Peyer's patch (tissue), 4 donors: ENCODE data around the gene CFAP300. TPM values are rescaled to one million over a fixed set of nuclear protein-coding genes. Genes with fewer than 3 reads are reported as not detected.

Source experiments
- DNase-seq, 3 donors: peaks; one replicate each; pipeline ENCODE4 v3.0.0-alpha.2; 2017 to 2019
- H3K27ac ChIP-seq, 4 donors: fragments of 200-600 bp; sonication (generic); one replicate each; pipeline ENCODE4 v1.5.1; 2016 to 2019
- H3K27me3 ChIP-seq, 2 donors: fragments of 200-600 bp; sonication (generic); one replicate each; pipeline ENCODE4 v1.5.1; 2019
- H3K36me3 ChIP-seq, 3 donors: fragments of 200-600 bp; sonication (generic); one replicate each; pipeline ENCODE4 v1.5.1; 2016 to 2019
- H3K4me1 ChIP-seq, 4 donors: fragments of 200-600 bp; sonication (generic); one replicate each; pipeline ENCODE4 v1.5.1; 2016 to 2019
- H3K4me3 ChIP-seq, 4 donors: fragments of 200-600 bp; sonication (generic); 1 replicate in 3 of 4; 2 replicates in 1 of 4; pipeline ENCODE4 v1.5.1; 2016 to 2019; ENCODE audit warnings: mild to moderate bottlenecking in 1 of 4
- H3K9me3 ChIP-seq, 4 donors: fragments of 200-600 bp; sonication (generic); one replicate each; pipeline ENCODE4 v1.5.1; 2016 to 2019; ENCODE audit warnings: mild to moderate bottlenecking in 1 of 4
- CTCF ChIP-seq, 6 experiments: fragments of 450-650 bp in 4 of 6; fragments of 200-600 bp in 2 of 6; sonication (generic) in 1 of 6; IDR thresholded peaks; one replicate each; pipeline ENCODE4 v1.5.1; 2017 to 2019; ENCODE audit warnings: antibody characterized with exemption in 6 of 6, mild to moderate bottlenecking in 3 of 6, moderate library complexity in 1 of 6
- POLR2A ChIP-seq, 2 donors: fragments of 450-650 bp; IDR thresholded peaks; one replicate each; pipeline ENCODE4 v1.5.1; 2017; ENCODE audit warnings: antibody characterized with exemption in 2 of 2, mild to moderate bottlenecking in 2 of 2, moderate library complexity in 2 of 2
- total RNA-seq, 4 donors: library from RNA; depleted of rRNA; stranded (reverse); fragments of >200 nt; gene quantifications; one replicate each; pipeline ENCODE4 v1.1.0, GENCODE V29; 2016

CFAP300 gene
- total RNA-seq, 4 donors from 2014 or later: 0.54 TPM; not detected in 3

DNA sequence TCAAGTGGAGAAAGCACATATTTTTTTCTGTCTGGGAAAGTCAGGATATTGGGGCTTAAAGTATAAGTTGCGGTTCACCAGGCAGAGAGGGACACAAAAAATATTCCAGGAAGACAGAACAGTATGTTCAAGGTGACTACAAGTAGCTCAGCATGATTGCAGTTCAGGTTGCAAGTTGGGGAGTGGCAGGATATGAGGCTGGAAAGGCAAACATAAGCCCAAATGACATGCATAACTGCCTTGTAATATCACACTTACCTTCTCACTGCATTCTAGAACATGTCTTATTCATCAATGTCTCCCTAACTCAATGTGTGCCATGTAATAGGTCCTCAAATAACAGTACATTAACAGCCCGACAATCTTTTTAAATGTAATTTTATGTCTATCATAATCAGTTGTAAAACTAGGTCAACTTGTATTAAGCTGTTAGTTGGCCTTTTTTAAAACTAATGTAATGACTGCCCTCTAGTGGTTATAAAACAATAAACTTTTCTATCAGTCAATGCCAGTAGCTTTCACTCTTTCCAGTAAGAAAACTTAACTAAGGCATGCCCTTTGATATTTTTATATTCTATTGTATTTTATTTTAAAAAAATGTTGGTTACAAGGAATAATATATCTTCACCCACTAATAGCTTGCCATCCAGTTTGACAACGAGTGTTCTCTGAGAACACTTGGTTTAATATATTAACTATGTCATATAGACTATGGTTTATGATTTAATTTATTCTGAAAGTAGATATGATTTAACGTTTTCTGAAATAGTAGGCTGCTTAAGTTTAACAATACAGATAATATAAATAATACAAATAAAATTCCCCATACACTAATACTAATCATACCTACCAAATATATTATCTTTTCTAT lies 39.4 kb upstream of the CFAP300 start:
- DNase-seq: peak in 1 of 3 donors; percentile 55
- H3K4me3 ChIP-seq: no peak overlapping the region
- peak in 5 of 6 experiments; percentile 57 to 75 (median 70) for TF ChIP-seq CTCF (IDR thresholded peaks at IDR 0.05)
- TF ChIP-seq POLR2A (IDR thresholded peaks at IDR 0.05): no peak
- no peaks in the 10 kb centered on the region for H3K9me3 ChIP-seq
- no peaks in the 10 kb centered on the region for H3K27me3 ChIP-seq
- H3K27ac ChIP-seq: peak overlapping the region in 2 of 4 donors; percentile 6 to 53
- no peaks in the 10 kb centered on the region for H3K4me1 ChIP-seq
- no peaks in the 10 kb centered on the region for H3K36me3 ChIP-seq

DNA sequence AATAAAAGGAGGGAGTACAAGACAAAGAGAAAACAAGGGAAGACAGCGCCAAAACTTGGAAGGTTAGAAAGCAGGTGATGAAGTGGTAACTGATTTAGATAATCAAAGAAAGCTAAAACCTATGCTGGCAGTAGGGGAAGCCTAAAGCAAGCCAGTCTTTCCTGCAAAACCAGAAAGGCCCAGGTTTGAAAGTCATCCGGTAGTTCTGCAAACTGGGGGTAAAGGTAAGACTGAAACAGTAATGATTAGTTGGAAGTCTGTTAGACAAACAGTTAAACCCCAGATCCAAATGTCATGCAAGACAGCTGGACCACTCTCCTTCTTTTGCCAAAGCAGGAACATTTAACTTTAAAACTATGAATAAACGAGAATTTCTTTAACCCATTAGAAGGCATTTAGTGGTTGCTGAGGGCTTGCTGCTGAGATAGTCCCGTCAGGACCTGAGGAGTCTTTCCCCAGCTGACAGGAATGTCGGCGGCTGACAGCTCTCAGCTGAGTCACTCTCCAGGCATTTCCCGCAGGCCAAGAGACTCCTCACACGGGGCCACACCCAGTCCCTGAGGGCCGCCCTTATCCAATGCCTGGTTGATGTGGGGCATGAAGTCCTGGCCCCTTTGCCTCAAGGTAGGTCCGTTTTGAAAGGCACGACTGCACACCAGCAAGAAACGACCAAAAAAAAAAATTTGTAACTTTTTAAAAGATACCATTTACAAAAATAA lies 36.3 kb upstream of the CFAP300 start:
- H3K9me3 ChIP-seq: no peaks in the 10 kb centered on the region
- no peaks in the 10 kb centered on the region for H3K36me3 ChIP-seq
- peak in 2 of 3 donors; percentile 78 to 85 for DNase-seq
- H3K27ac ChIP-seq: no peak overlapping the region
- no peaks in the 10 kb centered on the region for H3K27me3 ChIP-seq
- no peak for TF ChIP-seq CTCF (IDR thresholded peaks at IDR 0.05)
- no peaks in the 10 kb centered on the region for H3K4me1 ChIP-seq
- H3K4me3 ChIP-seq: no peak overlapping the region

GRCh38 chr11:102012946-102013345 lies 34.3 kb upstream of the CFAP300 start:
- H3K36me3 ChIP-seq: no peaks in the 10 kb centered on the region
- H3K9me3 ChIP-seq: no peaks in the 10 kb centered on the region
- H3K4me1 ChIP-seq: no peaks in the 10 kb centered on the region
- no peak for TF ChIP-seq POLR2A (IDR thresholded peaks at IDR 0.05)
- no peak for TF ChIP-seq CTCF (IDR thresholded peaks at IDR 0.05)
- H3K4me3 ChIP-seq: no peak overlapping the region
- H3K27me3 ChIP-seq: no peaks in the 10 kb centered on the region
- DNase-seq: no peak
- H3K27ac ChIP-seq: no peak overlapping the region

- DNase-seq: no peak
- Histone ChIP-seq H3K27ac (no peak overlapping the region), H3K36me3 (no peaks in the 10 kb centered on the region), H3K4me1 (no peaks in the 10 kb centered on the region), H3K9me3 (no peaks in the 10 kb centered on the region), H3K27me3 (no peaks in the 10 kb centered on the region), H3K4me3 (no peak overlapping the region)
- no peak for TF ChIP-seq CTCF (IDR thresholded peaks at IDR 0.05)
- TF ChIP-seq POLR2A (IDR thresholded peaks at IDR 0.05): no peak
Measured at GRCh38 chr11:102014756-102015155, 32.5 kb upstream of the CFAP300 start.

- no peak for DNase-seq
- H3K9me3 ChIP-seq: no peaks in the 10 kb centered on the region
- no peaks in the 10 kb centered on the region for H3K4me1 ChIP-seq
- TF ChIP-seq POLR2A (IDR thresholded peaks at IDR 0.05) (no peak), CTCF (IDR thresholded peaks at IDR 0.05) (no peak)
- H3K36me3 ChIP-seq: no peaks in the 10 kb centered on the region
- no peak overlapping the region for H3K4me3 ChIP-seq
- H3K27me3 ChIP-seq: no peaks in the 10 kb centered on the region
- no peak overlapping the region for H3K27ac ChIP-seq
Measured at GRCh38 chr11:102017026-102017425, 30.2 kb upstream of the CFAP300 start.
